ENCODE data around the gene HSPA4L. TPM values are rescaled to one million over a fixed set of nuclear protein-coding genes. Genes with fewer than 3 reads are reported as not detected.

Gene HSPA4L
- total RNA-seq, 1 experiment from 2014 or later, result 3.8 TPM

- H3K27me3 ChIP-seq (replicated peaks; ENCODE audit: insufficient read depth, low read depth, low read length, poor library complexity), result peaks cover 4% of the 10 kb centered on the region
- no peak for DNase-seq (ENCODE audit: low spot score)
- BruUV-seq (replicated peaks), result no TSS peak
- no peak overlapping the region for H3K4me3 ChIP-seq (ENCODE audit: low read depth, low read length, poor library complexity, severe bottlenecking)
- H3K36me3 ChIP-seq (ENCODE audit: insufficient read depth, low read length, poor library complexity, severe bottlenecking), result no peaks in the 10 kb centered on the region
- intact Hi-C loops (cut with micrococcal nuclease; ENCODE audit: unreplicated experiment), result no loop called here
- TF ChIP-seq EZH2 (IDR thresholded peaks at IDR 0.05; ENCODE audit: borderline replicate concordance, low read depth, low read length, poor library complexity, severe bottlenecking), result no peak
- TF ChIP-seq, protein P1, sequence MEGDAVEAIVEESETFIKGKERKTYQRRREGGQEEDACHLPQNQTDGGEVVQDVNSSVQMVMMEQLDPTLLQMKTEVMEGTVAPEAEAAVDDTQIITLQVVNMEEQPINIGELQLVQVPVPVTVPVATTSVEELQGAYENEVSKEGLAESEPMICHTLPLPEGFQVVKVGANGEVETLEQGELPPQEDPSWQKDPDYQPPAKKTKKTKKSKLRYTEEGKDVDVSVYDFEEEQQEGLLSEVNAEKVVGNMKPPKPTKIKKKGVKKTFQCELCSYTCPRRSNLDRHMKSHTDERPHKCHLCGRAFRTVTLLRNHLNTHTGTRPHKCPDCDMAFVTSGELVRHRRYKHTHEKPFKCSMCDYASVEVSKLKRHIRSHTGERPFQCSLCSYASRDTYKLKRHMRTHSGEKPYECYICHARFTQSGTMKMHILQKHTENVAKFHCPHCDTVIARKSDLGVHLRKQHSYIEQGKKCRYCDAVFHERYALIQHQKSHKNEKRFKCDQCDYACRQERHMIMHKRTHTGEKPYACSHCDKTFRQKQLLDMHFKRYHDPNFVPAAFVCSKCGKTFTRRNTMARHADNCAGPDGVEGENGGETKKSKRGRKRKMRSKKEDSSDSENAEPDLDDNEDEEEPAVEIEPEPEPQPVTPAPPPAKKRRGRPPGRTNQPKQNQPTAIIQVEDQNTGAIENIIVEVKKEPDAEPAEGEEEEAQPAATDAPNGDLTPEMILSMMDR (conservative IDR thresholded peaks at IDR 0.05; ENCODE audit: low read depth, low read length), result no peak
- ChIA-PET CTCF (no interaction called here), POLR2A (ENCODE audit: low non-redundant PET) (no interaction called here)
- H3K27ac ChIP-seq (ENCODE audit: low read depth, low read length, poor library complexity, severe bottlenecking), result no peak overlapping the region
- no peaks in the 10 kb centered on the region for H3K4me1 ChIP-seq (ENCODE audit: insufficient read depth, low read length, poor library complexity, severe bottlenecking)
- peaks cover 9% of the 10 kb centered on the region for H3K9me3 ChIP-seq (ENCODE audit: low read depth, low read length, poor library complexity, severe bottlenecking)
Measured at GRCh38 chr4:127748957-127749356, 33.2 kb upstream of the HSPA4L start.

- no peak overlapping the region for H3K27ac ChIP-seq (ENCODE audit: low read depth, low read length, poor library complexity, severe bottlenecking)
- ChIA-PET CTCF (no interaction called here), POLR2A (ENCODE audit: low non-redundant PET) (no interaction called here)
- intact Hi-C loops (cut with micrococcal nuclease; ENCODE audit: unreplicated experiment), result no loop called here
- no peaks in the 10 kb centered on the region for H3K27me3 ChIP-seq (replicated peaks; ENCODE audit: insufficient read depth, low read depth, low read length, poor library complexity)
- peaks cover 4% of the 10 kb centered on the region for H3K9me3 ChIP-seq (ENCODE audit: low read depth, low read length, poor library complexity, severe bottlenecking)
- TF ChIP-seq, protein P1 (conservative IDR thresholded peaks at IDR 0.05; ENCODE audit: low read depth, low read length), result no peak
- no peak for TF ChIP-seq EZH2 (IDR thresholded peaks at IDR 0.05; ENCODE audit: borderline replicate concordance, low read depth, low read length, poor library complexity, severe bottlenecking)
- H3K36me3 ChIP-seq (ENCODE audit: insufficient read depth, low read length, poor library complexity, severe bottlenecking), result no peaks in the 10 kb centered on the region
- H3K4me1 ChIP-seq (ENCODE audit: insufficient read depth, low read length, poor library complexity, severe bottlenecking), result no peaks in the 10 kb centered on the region
- no TSS peak for BruUV-seq (replicated peaks)
- DNase-seq (ENCODE audit: low spot score), result no peak
- no peak overlapping the region for H3K4me3 ChIP-seq (ENCODE audit: low read depth, low read length, poor library complexity, severe bottlenecking)
Measured at GRCh38 chr4:127756906-127757305, 25.2 kb upstream of the HSPA4L start.

DNA sequence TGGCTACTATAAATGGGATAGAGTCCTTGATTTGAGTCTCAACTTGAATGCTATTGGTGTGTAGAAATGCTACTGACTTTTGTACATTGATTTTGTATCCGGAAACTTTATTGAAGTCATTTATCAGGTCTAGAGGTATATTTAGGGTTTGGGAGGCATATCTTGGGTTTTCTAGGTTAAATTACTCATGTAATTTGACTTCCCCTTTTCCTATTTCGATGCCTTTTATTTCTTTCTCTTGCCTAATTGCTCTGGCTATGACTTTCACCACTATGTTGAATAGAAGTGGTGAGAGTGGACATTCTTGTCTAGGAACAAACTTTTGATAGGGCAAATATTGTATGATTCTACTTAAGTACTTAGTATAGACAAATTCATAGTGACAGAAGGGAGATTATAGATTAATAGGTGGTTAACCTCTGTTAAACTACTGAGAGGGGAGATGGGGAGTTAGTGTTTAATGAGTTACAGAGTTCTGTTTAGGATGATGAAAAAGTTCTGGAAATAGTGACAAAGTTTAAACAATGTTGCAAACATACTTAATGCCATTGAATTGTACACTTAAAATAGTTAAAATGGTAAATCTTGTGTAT is 22.8 kb upstream of the HSPA4L start:
- TF ChIP-seq, protein P1 (conservative IDR thresholded peaks at IDR 0.05; ENCODE audit: low read depth, low read length), result no peak
- no peak for TF ChIP-seq EZH2 (IDR thresholded peaks at IDR 0.05; ENCODE audit: borderline replicate concordance, low read depth, low read length, poor library complexity, severe bottlenecking)
- Histone ChIP-seq H3K4me3 (ENCODE audit: low read depth, low read length, poor library complexity, severe bottlenecking) (no peak overlapping the region), H3K27ac (ENCODE audit: low read depth, low read length, poor library complexity, severe bottlenecking) (no peak overlapping the region), H3K9me3 (ENCODE audit: low read depth, low read length, poor library complexity, severe bottlenecking) (peaks cover 4% of the 10 kb centered on the region), H3K36me3 (ENCODE audit: insufficient read depth, low read length, poor library complexity, severe bottlenecking) (no peaks in the 10 kb centered on the region), H3K27me3 (replicated peaks; ENCODE audit: insufficient read depth, low read depth, low read length, poor library complexity) (no peaks in the 10 kb centered on the region), H3K4me1 (ENCODE audit: insufficient read depth, low read length, poor library complexity, severe bottlenecking) (no peaks in the 10 kb centered on the region)
- DNase-seq (ENCODE audit: low spot score), result no peak
- intact Hi-C loops (cut with micrococcal nuclease; ENCODE audit: unreplicated experiment), result no loop called here
- CTCF ChIA-PET, result no interaction called here
- POLR2A ChIA-PET (ENCODE audit: low non-redundant PET), result no interaction called here
- BruUV-seq (replicated peaks), result no TSS peak

Measured in A673 (cell line).